IMR-90 (cell line): ENCODE data around the gene ARMH3. TPM values are rescaled to one million over a fixed set of nuclear protein-coding genes. Genes with fewer than 3 reads are reported as not detected.

Source experiments
- ATAC-seq: fragments of 200-7000 bp; cut with Tn5 transposase; 2 replicates; pipeline ENCODE4 v1.9.1; 2020; ENCODE audit warnings: low read depth, mild to moderate bottlenecking, moderate library complexity
- BruUV-seq: library from RNA; stranded (reverse); fragments of 400-500 nt; replicated peaks from 2 replicates; lab custom pipeline; 2021; lab: Mats Ljungman, UMichigan
- CTCF ChIA-PET: fragments of 300-600 bp; formaldehyde crosslinking; extraction: SDS; loops from one replicate; lab custom pipeline; 2021; ENCODE audit warnings: antibody characterized with exemption; lab: Yijun Ruan, JAX
- POLR2A ChIA-PET: fragments of 300-600 bp; sonication (Branson Sonifier 250); formaldehyde crosslinking; loops from one replicate; lab custom pipeline; 2022; ENCODE audit warnings: antibody characterized with exemption; ENCODE audit not compliant: unreplicated experiment; lab: Charles Lee
- DNase-seq: peaks from one replicate; pipeline ENCODE4 v3.0.0; 2013
- H2AFZ ChIP-seq: replicated peaks from 2 replicates; pipeline ENCODE3; 2013; ENCODE audit warnings: low read length, mild to moderate bottlenecking; ENCODE audit not compliant: poor library complexity
- H2AK5ac ChIP-seq: 2 replicates; pipeline ENCODE4 v1.6.1; 2013; ENCODE audit warnings: low read depth, low read length, inconsistent platforms
- H2AK9ac ChIP-seq: replicated peaks from 2 replicates; pipeline ENCODE3; 2013; ENCODE audit warnings: mild to moderate bottlenecking, low read depth, low read length, moderate library complexity; ENCODE audit not compliant: poor library complexity
- H2BK120ac ChIP-seq: 2 replicates; pipeline ENCODE4 v1.6.1; 2013; ENCODE audit warnings: low read depth, low read length, inconsistent platforms
- H2BK15ac ChIP-seq: 3 replicates; pipeline ENCODE4 v1.6.1; 2013; ENCODE audit warnings: low read depth, low read length, inconsistent platforms
- H2BK20ac ChIP-seq: 2 replicates; pipeline ENCODE4 v1.6.1; 2013; ENCODE audit warnings: low read depth, mild to moderate bottlenecking, inconsistent platforms, low read length, moderate library complexity
- H2BK5ac ChIP-seq: 2 replicates; pipeline ENCODE4 v1.6.1; 2013; ENCODE audit warnings: mild to moderate bottlenecking, low read depth, low read length, inconsistent platforms; ENCODE audit not compliant: poor library complexity, severe bottlenecking
- H3K14ac ChIP-seq: replicated peaks from 2 replicates; pipeline ENCODE4 v1.6.1; 2013; ENCODE audit warnings: low read depth, low read length, inconsistent platforms
- H3K18ac ChIP-seq: 2 replicates; pipeline ENCODE4 v1.6.1; 2013; ENCODE audit warnings: low read depth, low read length, control low read depth
- H3K23ac ChIP-seq: 2 replicates; pipeline ENCODE4 v1.6.1; 2013; ENCODE audit warnings: low read depth, low read length, inconsistent platforms
- H3K27ac ChIP-seq: 2 replicates; pipeline ENCODE4 v1.5.1; 2013; ENCODE audit warnings: mild to moderate bottlenecking, control low read depth, low read length; ENCODE audit not compliant: insufficient read depth
- H3K27me3 ChIP-seq: 2 replicates; pipeline ENCODE4 v1.6.1; 2013; ENCODE audit warnings: low read length; ENCODE audit not compliant: control insufficient read depth, insufficient read depth
- H3K36me3 ChIP-seq: 2 replicates; pipeline ENCODE4 v1.6.1; 2013; ENCODE audit warnings: low read length, mixed read lengths; ENCODE audit not compliant: control insufficient read depth, insufficient read depth
- H3K4ac ChIP-seq: 2 replicates; pipeline ENCODE4 v1.6.1; 2013; ENCODE audit warnings: low read depth, low read length, inconsistent platforms
- H3K4me1 ChIP-seq: 2 replicates; pipeline ENCODE4 v1.6.1; 2013; ENCODE audit warnings: low read length, mixed read lengths; ENCODE audit not compliant: control insufficient read depth, insufficient read depth
- H3K4me2 ChIP-seq: 2 replicates; pipeline ENCODE4 v1.6.1; 2013; ENCODE audit warnings: low read depth, mild to moderate bottlenecking, control low read depth, low read length, moderate library complexity
- H3K4me3 ChIP-seq: 2 replicates; pipeline ENCODE4 v1.5.1; 2013; ENCODE audit warnings: low read depth, mild to moderate bottlenecking, control low read depth, low read length, moderate library complexity; ENCODE audit not compliant: insufficient read depth
- H3K56ac ChIP-seq: 2 replicates; pipeline ENCODE4 v1.6.1; 2013; ENCODE audit warnings: low read length, inconsistent platforms; ENCODE audit not compliant: insufficient read depth; ENCODE audit errors: extremely low read depth
- H3K79me1 ChIP-seq, 2 experiments: 2 replicates each; pipeline ENCODE4 v1.6.1; 2013; ENCODE audit warnings: low read length in 2 of 2, inconsistent platforms in 1 of 2, low read depth in 1 of 2
- H3K9ac ChIP-seq: 2 replicates; pipeline ENCODE4 v1.6.1; 2013; ENCODE audit warnings: low read depth, low read length, control low read depth
- H3K9me1 ChIP-seq: 2 replicates; pipeline ENCODE4 v1.6.1; 2013; ENCODE audit warnings: low read length, inconsistent platforms; ENCODE audit not compliant: insufficient read depth
- H3K9me3 ChIP-seq: 2 replicates; pipeline ENCODE4 v1.6.1; 2013; ENCODE audit warnings: low read length; ENCODE audit not compliant: control insufficient read depth, insufficient read depth
- H4K20me1 ChIP-seq: 2 replicates; pipeline ENCODE4 v1.6.1; 2013; ENCODE audit warnings: low read length, inconsistent platforms; ENCODE audit not compliant: insufficient read depth
- H4K5ac ChIP-seq: 2 replicates; pipeline ENCODE4 v1.6.1; 2013; ENCODE audit warnings: mild to moderate bottlenecking, low read depth, low read length, control low read depth
- H4K8ac ChIP-seq, 2 experiments: 2 replicates each; pipeline ENCODE4 v1.6.1; 2013; ENCODE audit warnings: low read depth in 2 of 2, low read length in 2 of 2, control low read depth in 1 of 2, inconsistent platforms in 1 of 2
- H4K91ac ChIP-seq: 2 replicates; pipeline ENCODE4 v1.6.1; 2013; ENCODE audit warnings: low read depth, low read length, inconsistent platforms; ENCODE audit not compliant: insufficient read depth
- FOS ChIP-seq: fragments of 150-350 bp; IDR thresholded peaks from 2 replicates; pipeline ENCODE4 v1.6.1; 2016; ENCODE audit warnings: low read depth, low read length
- MAFK ChIP-seq: IDR thresholded peaks from 2 replicates; pipeline ENCODE4 v1.6.1; 2012; ENCODE audit warnings: low read depth, low read length, improper control_type of control experiment
- MAZ ChIP-seq: IDR thresholded peaks from 2 replicates; pipeline ENCODE4 v1.6.1; 2012; ENCODE audit warnings: low read depth, mild to moderate bottlenecking, low read length, improper control_type of control experiment, moderate library complexity, borderline replicate concordance
- MXI1 ChIP-seq: IDR thresholded peaks from 2 replicates; pipeline ENCODE4 v1.6.1; 2012; ENCODE audit warnings: low read depth, mild to moderate bottlenecking, low read length, moderate library complexity, borderline replicate concordance
- RFX5 ChIP-seq: IDR thresholded peaks from 2 replicates; pipeline ENCODE4 v1.8.0; 2012; ENCODE audit warnings: low read depth, mild to moderate bottlenecking, low read length, moderate library complexity
- WGBS, 2 experiments: methylation state at CpG; one replicate each; pipeline versions ENCODE4 v1.1.5 to v1.1.7; 2013; ENCODE audit warnings: missing lambda C conversion rate in 2 of 2; ENCODE audit not compliant: insufficient read length in 1 of 2; ENCODE audit errors: extremely low coverage in 2 of 2; 5-methylcytosine and 5-hydroxymethylcytosine counted together
- dilution Hi-C: fragments of 300-500 bp; cut with HindIII; formaldehyde crosslinking; loops from one replicate; pipeline ENCODE4 v1.14.3; 2018; ENCODE audit warnings: low sequenced_read_pairs; ENCODE audit not compliant: unreplicated experiment
- in situ Hi-C: fragments of 300-500 bp; cut with MboI; formaldehyde crosslinking; loops from 3 replicates; pipeline ENCODE4 v1.14.3; 2019; ENCODE audit warnings: low sequenced_read_pairs, inconsistent platforms, mixed read lengths
- intact Hi-C: fragments of 100-400 bp; cut with micrococcal nuclease; formaldehyde crosslinking; loops from 2 replicates; pipeline ENCODE4 v1.10.0; 2022
- polyA plus RNA-seq, 3 experiments: library from polyadenylated mRNA; depleted of rRNA; stranded (reverse); fragments of >200 nt; gene quantifications; 2 replicates each; pipeline ENCODE4 v1.2.3, GENCODE V29; 2012; ENCODE audit warnings: low replicate concordance in 1 of 3
- total RNA-seq: library from RNA; depleted of rRNA; stranded (reverse); fragments of >200 nt; gene quantifications from 2 replicates; pipeline ENCODE4 v1.2.3, GENCODE V29; 2012

Gene ARMH3
- total and polyA plus RNA-seq, 2 of the 4 experiments (the other 2 are of a cell fraction), result 12.1 to 13.1 TPM

DNA sequence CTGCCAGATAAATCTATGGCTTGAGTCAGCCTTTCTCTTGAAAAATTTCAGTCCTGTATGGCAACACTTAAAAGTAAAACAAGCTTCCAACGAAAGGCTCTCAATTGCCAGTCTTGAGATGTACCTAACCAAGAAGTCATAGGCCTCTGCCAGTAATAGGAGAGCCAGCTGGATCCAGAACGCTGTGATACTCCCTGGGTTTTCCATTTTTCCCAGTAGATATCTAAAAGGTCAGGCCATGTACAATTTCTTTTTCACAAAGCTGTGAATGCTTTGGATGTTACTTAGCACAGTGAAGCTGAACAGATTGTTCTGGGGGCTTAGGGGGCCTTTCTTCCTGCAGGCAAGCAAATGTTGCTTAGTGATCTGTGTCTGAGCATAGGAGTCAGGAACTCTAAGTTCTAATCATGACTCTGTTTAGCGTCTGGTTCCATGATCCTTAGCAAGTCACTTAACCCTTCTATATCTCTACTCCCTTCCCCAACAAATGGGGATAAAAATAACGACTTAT, 86.5 kb downstream of the ARMH3 start:
- Histone ChIP-seq H3K4me3 (no peak overlapping the region), H2BK15ac (no peak overlapping the region), H3K9me3 (no peaks in the 10 kb centered on the region), H4K5ac (no peak overlapping the region), H3K14ac (no peak overlapping the region; the same call in 1 of the 2 replicates), H3K4me1 (peaks cover 10% of the 10 kb centered on the region), H2AK5ac (no peak overlapping the region), H3K23ac (no peak overlapping the region), H3K4ac (no peak overlapping the region), H2BK20ac (no peak overlapping the region), H2AK9ac (no peak overlapping the region), H3K9me1 (peaks cover 14% of the 10 kb centered on the region), H2BK5ac (no peak overlapping the region), H3K27ac (no peak overlapping the region), H3K79me1 (peaks cover 0 to 28% of the 10 kb centered on the region in 2 experiments; a peak in 3 of 4 replicates), H3K36me3 (peaks cover 12% of the 10 kb centered on the region), H4K20me1 (no peaks in the 10 kb centered on the region), H3K18ac (no peak overlapping the region; the same call in 1 of the 2 replicates), H3K56ac (no peak overlapping the region), H4K8ac (no peak overlapping the region), H3K4me2 (no peak overlapping the region; the same call in 1 of the 2 replicates), H4K91ac (no peak overlapping the region), H2BK120ac (no peak overlapping the region), H2AFZ (no peak overlapping the region), H3K27me3 (no peaks in the 10 kb centered on the region), H3K9ac (no peak overlapping the region)
- intact Hi-C loops (loop anchor here (5.0 kb wide), 2 partner anchors 47 to 62 kb away; no protein-coding TSS in a partner anchor), in situ Hi-C loops (no loop called here), dilution Hi-C loops (no loop called here)
- TF ChIP-seq RFX5, result no peak
- no peak for TF ChIP-seq MXI1
- TF ChIP-seq MAZ, result no peak
- no peak for TF ChIP-seq MAFK
- no peak for TF ChIP-seq FOS
- ATAC-seq, result no peak
- ChIA-PET POLR2A (no interaction called here), CTCF (interaction anchor here (0.6 kb wide), 1 partner anchor 68 kb away, joined by 4 read pairs; no protein-coding TSS in a partner anchor)
- DNase-seq, result no peak
- BruUV-seq, result no TSS peak
- WGBS, 2 experiments, result 100% methylated on average over 1 of the region's 4 CpGs; no CpG with 5 or more reads in 1 of the 2 experiments
